HG03565 (cell line): Measurements from ENCODE around the gene EFL1.
"Not testable (repeated sequence)": the region's sequence is repeated elsewhere in the genome, so short reads cannot be mapped to it uniquely, and the experiment has no call there.

Experiments
- ATAC-seq: cut with Tn5 transposase; IDR thresholded peaks from one replicate; pipeline ENCODE4 v1.9.1; 2021; ENCODE audit warnings: mild to moderate bottlenecking, moderate library complexity; ENCODE audit not compliant: unreplicated experiment

Gene EFL1

GRCh38 chr15:82282386-82282785 lies 19.9 kb upstream of the EFL1 start:
- not testable (repeated sequence) for ATAC-seq

DNA sequence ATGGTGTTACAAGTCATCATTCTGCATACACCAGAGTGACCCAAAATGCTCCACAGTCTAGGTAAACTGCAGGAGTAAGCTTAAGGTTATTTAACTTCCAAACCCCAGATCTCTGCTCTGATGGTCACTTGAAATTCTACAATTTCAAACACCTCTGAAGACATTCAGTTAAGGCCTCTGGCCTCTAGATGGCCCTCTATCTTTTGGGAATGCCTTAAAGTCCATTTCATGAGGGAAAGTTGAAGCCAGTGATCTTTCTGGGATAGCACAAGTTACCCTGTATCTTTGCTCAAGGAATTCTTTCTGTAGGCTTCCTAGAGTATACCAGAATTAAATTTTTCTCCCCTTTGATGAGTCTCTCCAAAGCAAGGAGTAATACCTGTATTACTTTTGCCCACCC lies 18.7 kb upstream of the EFL1 start:
- not testable (repeated sequence) for ATAC-seq

GRCh38 chr15:82275410-82275809 lies 12.9 kb upstream of the EFL1 start:
- ATAC-seq, result no peak

GRCh38 chr15:82272154-82272553 lies 9.6 kb upstream of the EFL1 start:
- ATAC-seq, result no peak

GRCh38 chr15:82268454-82268853 lies 5.9 kb upstream of the EFL1 start:
- not testable (repeated sequence) for ATAC-seq

- ATAC-seq, result not testable (repeated sequence)
Measured at GRCh38 chr15:82267137-82267536, 4.6 kb upstream of the EFL1 start.

- no peak for ATAC-seq
Measured at GRCh38 chr15:82263350-82263749, 816 bp upstream of the EFL1 start.

GRCh38 chr15:82261566-82262421 lies 740 bp downstream of the EFL1 start:
- not testable (repeated sequence) for ATAC-seq

- not testable (repeated sequence) for ATAC-seq
Measured at GRCh38 chr15:82248261-82248660, 14.3 kb downstream of the EFL1 start.

GRCh38 chr15:82245956-82246355 lies 16.6 kb downstream of the EFL1 start:
- ATAC-seq, result not testable (repeated sequence)

DNA sequence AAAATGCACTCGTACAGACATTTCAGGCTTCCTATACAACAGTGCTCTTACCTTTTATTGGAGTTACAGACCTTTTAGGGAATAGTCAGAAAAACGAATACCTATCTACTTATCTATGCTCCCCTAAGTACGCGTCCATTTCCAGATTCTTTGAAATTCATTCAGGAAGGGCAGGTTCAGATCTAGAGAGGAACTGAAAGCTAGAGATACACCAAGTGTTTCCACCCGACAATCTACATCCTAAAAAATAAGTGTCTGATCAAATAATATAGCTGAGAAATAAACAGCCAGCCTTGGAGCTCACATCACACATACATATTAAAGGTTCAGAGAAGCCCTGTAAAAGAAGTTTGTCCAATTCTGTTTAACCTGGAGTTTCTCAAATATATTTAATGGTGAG lies 18.9 kb downstream of the EFL1 start:
- ATAC-seq, result not testable (repeated sequence)

GRCh38 chr15:82241836-82242499 lies 20.6 kb downstream of the EFL1 start:
- ATAC-seq, result not testable (repeated sequence)

DNA sequence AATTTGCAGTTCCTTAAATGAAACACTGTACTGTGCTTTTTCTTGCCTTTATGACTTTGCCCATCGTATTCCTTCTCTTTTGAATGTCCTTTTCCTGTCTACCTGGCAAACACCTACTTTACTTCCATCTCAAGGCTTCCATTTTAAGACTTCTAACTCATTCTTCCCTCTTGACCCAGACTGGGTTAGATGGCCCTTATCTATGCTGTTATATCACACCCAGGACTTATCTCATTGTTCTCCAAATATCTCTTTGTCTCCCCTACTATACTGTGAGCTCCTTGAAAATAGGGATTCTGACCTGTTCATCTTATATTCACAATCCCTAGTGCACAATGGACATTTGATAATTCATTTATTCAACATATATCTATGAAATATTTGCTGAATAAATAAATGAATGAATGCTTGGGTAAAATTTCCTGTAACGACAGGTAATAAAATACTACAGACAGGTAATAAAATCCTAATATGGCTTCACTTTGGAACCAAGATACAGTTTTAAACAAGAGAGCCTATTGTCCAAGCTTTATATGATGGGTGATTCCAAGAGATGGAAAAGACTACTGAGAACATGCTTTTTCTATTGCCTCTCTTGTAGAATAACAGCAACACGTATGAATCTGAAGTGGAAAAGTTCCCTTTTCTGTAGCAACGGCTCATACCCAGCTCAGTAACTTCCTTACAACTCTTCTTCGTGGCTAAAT lies 22.7 kb downstream of the EFL1 start:
- no peak for ATAC-seq

DNA sequence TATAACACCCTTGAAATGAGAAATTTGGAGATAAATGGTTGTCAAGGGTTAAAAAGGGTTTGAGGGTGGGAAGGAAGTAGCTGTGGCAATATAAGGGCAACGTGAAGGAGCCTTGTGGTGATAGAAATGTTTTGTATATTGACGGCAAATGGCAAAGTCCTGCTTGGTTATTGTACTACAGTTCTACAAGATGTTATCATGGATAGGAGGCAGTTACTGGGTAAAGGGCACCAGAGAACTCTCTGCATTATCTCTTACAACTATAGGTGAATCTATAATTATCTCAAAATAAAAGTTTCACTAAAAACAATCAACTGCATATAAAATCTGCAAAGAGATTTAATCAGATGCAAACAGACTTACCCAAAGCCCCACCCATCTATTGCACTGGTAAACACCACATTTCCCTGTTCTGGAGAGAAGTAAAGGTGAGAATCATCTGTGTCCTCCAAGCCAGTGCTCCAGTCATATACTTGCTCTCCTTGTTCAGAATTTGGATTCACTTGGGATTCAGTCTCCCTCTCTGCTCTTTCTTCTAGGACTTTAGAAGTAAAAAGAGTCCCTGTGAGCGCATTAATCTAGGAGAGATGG lies 24.5 kb downstream of the EFL1 start:
- not testable (repeated sequence) for ATAC-seq

GRCh38 chr15:82231842-82232241 lies 30.7 kb downstream of the EFL1 start:
- no peak for ATAC-seq

DNA sequence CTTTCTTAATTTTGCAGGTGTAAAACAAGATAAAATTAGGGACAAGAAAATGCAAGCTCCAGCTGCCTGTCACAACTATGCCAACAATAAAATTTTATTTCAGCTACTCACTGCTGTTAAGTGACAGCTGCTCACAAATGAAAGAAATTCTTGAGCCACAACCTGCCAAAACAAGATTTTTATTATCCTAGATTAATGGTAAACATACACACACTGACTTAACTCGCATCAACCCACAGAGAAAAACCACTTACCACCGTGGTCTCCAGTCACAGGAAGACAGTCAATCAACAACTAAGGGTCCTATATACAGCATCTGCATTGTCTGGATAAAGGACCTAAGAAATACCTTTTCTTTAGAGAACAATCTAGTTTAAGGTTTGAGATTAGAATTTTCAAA lies 31.3 kb downstream of the EFL1 start:
- ATAC-seq, result no peak

DNA sequence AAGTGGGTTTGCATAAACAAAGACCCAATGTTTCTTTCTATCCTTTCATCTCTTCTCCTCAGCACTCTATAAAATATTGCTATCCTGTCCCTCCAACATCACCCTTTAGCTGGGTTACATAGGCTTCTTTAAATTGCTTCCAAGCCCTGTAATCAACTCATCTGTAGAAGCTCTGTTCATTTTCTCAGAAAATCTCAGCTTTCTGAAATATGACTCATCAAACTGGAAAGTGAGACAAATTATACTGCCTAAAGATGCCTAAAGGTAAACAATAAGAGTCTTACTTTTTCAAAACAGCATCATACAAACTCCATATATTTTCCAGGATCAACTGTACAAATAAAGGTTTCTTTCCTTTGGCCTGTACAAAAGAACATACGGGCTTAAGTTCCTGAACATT lies 33.8 kb downstream of the EFL1 start:
- no peak for ATAC-seq

DNA sequence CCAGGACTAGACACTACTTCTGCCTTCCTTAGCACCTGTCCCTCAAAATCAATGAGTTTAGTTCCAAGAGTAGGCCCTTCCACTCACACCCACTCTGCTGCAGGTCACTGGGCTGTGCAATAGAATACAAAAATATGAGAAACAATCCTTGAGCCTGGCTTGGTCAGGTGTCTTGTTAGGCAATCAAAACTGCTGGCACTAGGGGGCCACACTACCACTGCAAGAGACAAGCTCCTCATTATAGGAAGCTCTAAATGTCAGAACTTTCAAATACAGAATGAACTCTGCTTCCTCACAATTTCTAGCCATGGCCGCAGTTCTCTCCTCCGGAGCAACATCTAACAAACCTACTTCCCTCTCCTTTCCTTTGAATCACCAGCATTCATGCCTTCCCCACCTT lies 41.0 kb downstream of the EFL1 start:
- ATAC-seq, result not testable (repeated sequence)

DNA sequence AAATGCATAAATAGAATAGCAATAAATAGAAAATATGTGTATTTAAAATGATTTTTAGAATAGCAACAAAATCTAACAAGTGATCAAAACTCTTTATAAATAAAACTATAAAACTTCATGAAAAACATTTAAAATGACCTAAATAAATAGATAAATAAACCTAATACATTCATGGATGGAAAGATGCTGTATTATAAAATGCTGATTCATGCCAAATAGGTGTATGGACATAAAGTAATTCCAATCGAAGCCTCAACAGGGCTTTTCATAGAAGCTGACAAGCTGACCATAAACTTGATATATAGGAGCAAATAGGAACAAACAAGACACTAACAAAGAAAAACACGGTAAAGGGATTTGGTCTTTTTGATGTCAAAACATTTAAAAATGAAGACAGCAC lies 46.4 kb downstream of the EFL1 start:
- ATAC-seq, result not testable (repeated sequence)

DNA sequence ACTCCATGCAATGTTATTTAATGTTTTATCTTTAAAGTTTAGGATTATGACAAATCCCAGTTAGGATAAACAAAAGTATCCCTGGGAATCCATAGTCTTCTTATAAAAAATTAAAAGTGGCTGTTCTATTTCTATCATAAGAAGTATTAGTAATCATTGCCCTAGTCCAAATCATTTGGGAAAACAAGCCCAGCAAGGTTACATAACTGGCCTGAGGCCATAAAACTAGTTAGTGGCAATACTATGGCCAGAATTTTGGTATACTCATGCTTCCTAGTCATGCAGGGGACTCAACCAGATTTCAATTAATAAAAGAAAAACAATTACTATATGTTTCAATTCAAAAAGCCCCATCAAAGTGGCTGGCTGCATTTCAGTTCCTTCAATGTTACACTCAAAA lies 50.3 kb downstream of the EFL1 start:
- ATAC-seq, result not testable (repeated sequence)

GRCh38 chr15:82210066-82210597 lies 52.4 kb downstream of the EFL1 start:
- not testable (repeated sequence) for ATAC-seq
